Caco-2 (cell line): ENCODE results near the gene VWA3B. TPM values are rescaled to one million over a fixed set of nuclear protein-coding genes. Genes with fewer than 3 reads are reported as not detected.

ENCODE experiments used
- BruUV-seq: library from RNA; stranded (reverse); fragments of 400-500 nt; replicated peaks from 2 replicates; lab custom pipeline; 2021; lab: Mats Ljungman, UMichigan
- CTCF ChIA-PET: fragments of 300-600 bp; sonication (Branson Sonifier 250); formaldehyde crosslinking; loops from one replicate; lab custom pipeline; 2022; ENCODE audit warnings: antibody characterized with exemption; lab: Charles Lee
- POLR2A ChIA-PET: fragments of 300-600 bp; sonication (Branson Sonifier 250); formaldehyde crosslinking; loops from one replicate; lab custom pipeline; 2022; ENCODE audit warnings: antibody characterized with exemption; lab: Charles Lee
- DNase-seq, 2 experiments: peaks; one replicate each; pipeline versions ENCODE4 v3.0.0 to v3.0.0-alpha.2; 2020 to 2022
- H3K27me3 ChIP-seq: replicated peaks from 2 replicates; pipeline ENCODE4 v1.6.0; 2011; ENCODE audit warnings: low read length; ENCODE audit not compliant: control insufficient read depth, insufficient read depth
- H3K36me3 ChIP-seq: 2 replicates; pipeline ENCODE4 v1.5.1; 2011; ENCODE audit warnings: low read length; ENCODE audit not compliant: control insufficient read depth, insufficient read depth
- H3K4me1 ChIP-seq: fragments of 250-450 bp; sonication (Bioruptor Pico); 2 replicates; pipeline ENCODE4 v1.5.1; 2020; ENCODE audit warnings: mild to moderate bottlenecking
- H3K4me3 ChIP-seq: 2 replicates; pipeline ENCODE4 v1.5.1; 2011; ENCODE audit warnings: low read depth, mild to moderate bottlenecking, control low read depth, low read length
- H3K9me3 ChIP-seq: fragments of 250-450 bp; sonication (Bioruptor Pico); 2 replicates; pipeline ENCODE4 v1.5.1; 2020; ENCODE audit warnings: mild to moderate bottlenecking, moderate library complexity
- H3K27ac Mint-ChIP-seq: one replicate; pipeline ENCODE4 v1.8.0; 2022; ENCODE audit warnings: mixed read lengths; ENCODE audit not compliant: unreplicated experiment
- H3K27me3 Mint-ChIP-seq: one replicate; pipeline ENCODE4 v1.8.0; 2022; ENCODE audit warnings: mixed read lengths; ENCODE audit not compliant: insufficient read depth, unreplicated experiment
- H3K36me3 Mint-ChIP-seq: one replicate; pipeline ENCODE4 v1.8.0; 2022; ENCODE audit warnings: mild to moderate bottlenecking, mixed read lengths; ENCODE audit not compliant: insufficient read depth, unreplicated experiment
- H3K4me1 Mint-ChIP-seq: one replicate; pipeline ENCODE4 v1.8.0; 2022; ENCODE audit warnings: low read depth, mixed read lengths; ENCODE audit not compliant: unreplicated experiment
- H3K4me3 Mint-ChIP-seq: one replicate; pipeline ENCODE4 v1.8.0; 2022; ENCODE audit warnings: mild to moderate bottlenecking, moderate library complexity, mixed read lengths; ENCODE audit not compliant: unreplicated experiment
- H3K9me3 Mint-ChIP-seq: one replicate; pipeline ENCODE4 v1.8.0; 2022; ENCODE audit warnings: mixed read lengths; ENCODE audit not compliant: unreplicated experiment
- CTCF ChIP-seq, 2 experiments: fragments of 200-600 bp in 1 of 2; IDR thresholded peaks; 1 replicate in 1 of 2; 2 replicates in 1 of 2; pipeline versions ENCODE4 v1.5.1 to v1.8.0; 2011 to 2022; ENCODE audit warnings: antibody characterized with exemption in 1 of 2, control low read depth in 1 of 2, inconsistent platforms in 1 of 2, low read depth in 1 of 2, low read length in 1 of 2, mild to moderate bottlenecking in 1 of 2, moderate library complexity in 1 of 2; ENCODE audit not compliant: insufficient read depth in 1 of 2, severe bottlenecking in 1 of 2, unreplicated experiment in 1 of 2
- intact Hi-C: fragments of 100-400 bp; cut with micrococcal nuclease; formaldehyde crosslinking; loops from one replicate; pipeline ENCODE4 v1.10.0; 2022; ENCODE audit not compliant: unreplicated experiment
- total RNA-seq: library from RNA; stranded (reverse); gene quantifications from 2 replicates; pipeline ENCODE4 v1.2.3, GENCODE V29; 2022

Gene VWA3B
- total RNA-seq, 1 experiment from 2014 or later: not detected

DNA sequence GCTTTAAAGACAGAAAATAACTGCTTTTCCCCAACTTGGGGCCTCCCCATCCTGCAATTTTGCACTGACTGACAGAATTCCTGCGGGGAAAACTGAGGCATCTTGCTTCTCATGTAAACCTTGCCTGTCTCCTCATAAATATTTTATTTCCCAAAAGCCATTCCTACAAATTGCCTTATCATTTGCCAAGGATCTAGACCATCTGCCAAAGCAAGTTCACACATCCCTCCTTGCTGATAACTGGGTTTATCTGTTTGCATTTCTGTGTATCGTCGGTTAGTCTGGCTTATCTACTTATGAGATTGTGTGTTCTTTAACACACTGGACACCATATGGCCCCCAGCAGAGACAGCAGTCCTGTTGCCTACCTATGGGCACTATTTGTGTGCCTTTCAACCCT, 256.3 kb downstream of the VWA3B start:
- intact Hi-C loops: no loop called here
- ChIA-PET CTCF (no interaction called here), POLR2A (no interaction called here)
- no peaks in the 10 kb centered on the region for H3K27me3 ChIP-seq
- Mint-ChIP-seq H3K4me1 (no peaks in the 10 kb centered on the region), H3K36me3 (no peaks in the 10 kb centered on the region), H3K27ac (no peak overlapping the region), H3K9me3 (no peaks in the 10 kb centered on the region), H3K4me3 (no peak overlapping the region), H3K27me3 (peaks cover 21% of the 10 kb centered on the region)
- no peak for DNase-seq
- no peaks in the 10 kb centered on the region for H3K36me3 ChIP-seq
- no peak overlapping the region for H3K4me3 ChIP-seq
- H3K4me1 ChIP-seq: no peaks in the 10 kb centered on the region
- TF ChIP-seq CTCF (IDR thresholded peaks at IDR 0.05; ENCODE audit: insufficient read depth in 1 of 2, low read depth in 1 of 2, low read length in 1 of 2, severe bottlenecking in 1 of 2, unreplicated experiment in 1 of 2): no peak
- BruUV-seq: no TSS peak
- H3K9me3 ChIP-seq: no peaks in the 10 kb centered on the region

DNA sequence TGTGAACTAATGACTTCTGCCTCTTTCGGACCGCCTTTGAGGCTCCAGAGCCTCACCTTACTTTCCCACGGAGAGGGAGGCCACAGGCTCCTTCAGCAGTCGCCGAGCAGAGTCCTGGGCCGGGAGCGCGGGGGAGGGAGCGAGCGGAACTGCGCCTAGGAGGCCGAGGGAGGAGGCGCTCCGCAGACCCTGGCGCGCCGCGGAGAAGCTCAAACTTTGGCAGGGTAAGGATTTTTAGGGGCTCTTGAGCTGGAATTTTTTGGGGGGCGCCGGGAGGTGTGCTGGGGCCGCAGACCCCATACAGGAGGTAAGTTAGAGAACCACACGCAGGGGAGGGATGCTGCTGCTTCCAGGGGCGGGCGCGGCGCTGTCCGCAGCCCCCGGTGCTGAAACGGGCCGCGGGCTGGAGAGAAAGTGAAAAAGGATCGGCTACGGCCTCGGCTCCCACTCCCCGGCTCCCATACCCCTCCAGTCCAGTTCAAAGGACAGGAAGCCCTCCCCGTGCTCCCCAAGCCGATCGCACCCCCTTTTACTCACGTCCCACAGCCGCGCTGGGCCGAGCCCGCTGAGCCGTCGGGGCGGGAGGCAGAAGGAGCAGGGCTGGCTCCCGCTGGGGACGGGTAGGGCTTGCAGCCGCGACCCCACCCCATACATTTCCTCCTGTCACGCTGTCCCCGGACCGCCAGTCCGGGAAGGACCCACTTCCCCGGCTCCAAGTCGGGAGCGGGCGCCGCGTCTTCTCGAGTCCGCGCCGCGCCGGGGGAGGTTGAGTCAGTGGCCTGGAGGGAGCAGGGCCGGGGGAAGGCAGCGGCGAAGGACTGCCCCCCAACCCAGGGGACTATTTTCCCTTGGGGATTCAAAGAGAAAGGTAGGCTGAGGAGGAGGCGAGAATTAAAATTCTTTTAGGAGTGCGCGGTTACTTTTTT, 259.6 kb downstream of the VWA3B start, which contains the start of gene CNGA3:
CNGA3 (plus strand) TSS at position 146 of the 926 bp plus-strand sequence. CDS start 23,520 bp downstream, outside the sequence.
- Mint-ChIP-seq H3K27me3 (peaks cover 20% of the 10 kb centered on the region), H3K4me1 (no peaks in the 10 kb centered on the region), H3K4me3 (no peak within 1 kb of the TSS), H3K36me3 (no peaks in the 10 kb centered on the region), H3K27ac (no peak within 1 kb of the TSS), H3K9me3 (peaks cover 2% of the 10 kb centered on the region)
- Histone ChIP-seq H3K36me3 (no peaks in the 10 kb centered on the region), H3K4me3 (no peak within 1 kb of the TSS), H3K27me3 (no peaks in the 10 kb centered on the region), H3K4me1 (no peaks in the 10 kb centered on the region), H3K9me3 (no peaks in the 10 kb centered on the region)
- DNase-seq: peak in 1 of 2 experiments; percentile 14
- intact Hi-C loops: no loop called here
- ChIA-PET CTCF (no interaction called here), POLR2A (no interaction called here)
- no peak for TF ChIP-seq CTCF (IDR thresholded peaks at IDR 0.05; ENCODE audit: insufficient read depth in 1 of 2, low read depth in 1 of 2, low read length in 1 of 2, severe bottlenecking in 1 of 2, unreplicated experiment in 1 of 2)
- BruUV-seq: no TSS peak

- H3K27me3 Mint-ChIP-seq: peaks cover 17% of the 10 kb centered on the region
- ChIA-PET CTCF (no interaction called here), POLR2A (no interaction called here)
- no peak for TF ChIP-seq CTCF (IDR thresholded peaks at IDR 0.05; ENCODE audit: insufficient read depth in 1 of 2, low read depth in 1 of 2, low read length in 1 of 2, severe bottlenecking in 1 of 2, unreplicated experiment in 1 of 2)
- H3K9me3 ChIP-seq: no peaks in the 10 kb centered on the region
- H3K4me1 ChIP-seq: no peaks in the 10 kb centered on the region
- no peaks in the 10 kb centered on the region for H3K36me3 ChIP-seq
- intact Hi-C loops: no loop called here
- no peak overlapping the region for H3K4me3 Mint-ChIP-seq
- peaks cover 9% of the 10 kb centered on the region for H3K9me3 Mint-ChIP-seq
- no peaks in the 10 kb centered on the region for H3K4me1 Mint-ChIP-seq
- no peaks in the 10 kb centered on the region for H3K27me3 ChIP-seq
- H3K27ac Mint-ChIP-seq: no peak overlapping the region
- no peak for DNase-seq
- no TSS peak for BruUV-seq
- H3K4me3 ChIP-seq: no peak overlapping the region
- H3K36me3 Mint-ChIP-seq: no peaks in the 10 kb centered on the region
Observed at GRCh38 chr2:98347298-98348065, 260.5 kb downstream of the VWA3B start.
